Fibroblast of lung (primary cell): Measurements from ENCODE around the gene EML1.

Source experiments
- EZH2 ChIP-seq: IDR thresholded peaks from 2 replicates; pipeline ENCODE4 v1.5.1; 2012; ENCODE audit warnings: low read length, control low read depth, mild to moderate bottlenecking; ENCODE audit errors: missing control alignments
- TF ChIP-seq, protein P1 (sequence below), 2 donors: IDR thresholded peaks in 1 of 2; conservative IDR thresholded peaks in 1 of 2; 1 replicate in 1 of 2; 2 replicates in 1 of 2; pipeline ENCODE4 v1.5.1; 2011 to 2012; ENCODE audit warnings: low read length in 2 of 2, control low read depth in 1 of 2, inconsistent platforms in 1 of 2, low read depth in 1 of 2, mild to moderate bottlenecking in 1 of 2

DNA sequence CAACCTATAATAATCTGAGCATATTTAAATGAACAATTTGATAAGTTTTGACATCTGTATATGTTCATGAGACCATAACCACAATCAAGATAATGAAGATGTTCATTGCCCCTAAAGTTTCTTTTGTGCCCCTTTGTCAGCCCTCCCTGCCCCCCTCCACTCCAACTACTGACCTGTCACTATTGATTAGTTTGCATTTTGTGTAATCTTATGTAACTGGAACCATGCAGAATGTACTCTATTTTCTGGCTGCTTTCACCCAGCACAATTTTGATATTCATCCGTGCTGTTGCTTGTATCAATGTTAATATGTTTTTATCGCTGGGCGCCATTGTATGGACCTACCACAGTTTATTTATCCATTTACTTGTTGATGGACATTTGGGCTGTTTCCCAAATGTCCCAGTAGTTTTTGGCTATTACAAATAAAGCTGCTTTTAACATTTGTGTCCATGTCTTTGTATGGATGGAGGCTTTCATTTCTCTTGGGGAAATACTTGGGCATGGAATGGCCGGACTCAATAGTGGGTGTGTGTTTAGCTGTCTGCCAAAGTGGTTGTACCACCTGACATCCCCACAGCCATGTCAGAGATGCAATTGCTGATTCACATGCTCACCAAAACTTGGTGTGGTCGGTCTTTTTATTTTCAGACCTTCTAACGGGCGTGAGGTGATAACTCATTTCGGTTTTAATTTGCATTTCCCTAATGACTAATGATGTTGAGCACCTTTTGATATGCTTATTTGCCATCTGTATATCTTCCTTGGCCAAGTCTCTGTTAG is 38.9 kb downstream of the EML1 start:
- TF ChIP-seq, protein P1, sequence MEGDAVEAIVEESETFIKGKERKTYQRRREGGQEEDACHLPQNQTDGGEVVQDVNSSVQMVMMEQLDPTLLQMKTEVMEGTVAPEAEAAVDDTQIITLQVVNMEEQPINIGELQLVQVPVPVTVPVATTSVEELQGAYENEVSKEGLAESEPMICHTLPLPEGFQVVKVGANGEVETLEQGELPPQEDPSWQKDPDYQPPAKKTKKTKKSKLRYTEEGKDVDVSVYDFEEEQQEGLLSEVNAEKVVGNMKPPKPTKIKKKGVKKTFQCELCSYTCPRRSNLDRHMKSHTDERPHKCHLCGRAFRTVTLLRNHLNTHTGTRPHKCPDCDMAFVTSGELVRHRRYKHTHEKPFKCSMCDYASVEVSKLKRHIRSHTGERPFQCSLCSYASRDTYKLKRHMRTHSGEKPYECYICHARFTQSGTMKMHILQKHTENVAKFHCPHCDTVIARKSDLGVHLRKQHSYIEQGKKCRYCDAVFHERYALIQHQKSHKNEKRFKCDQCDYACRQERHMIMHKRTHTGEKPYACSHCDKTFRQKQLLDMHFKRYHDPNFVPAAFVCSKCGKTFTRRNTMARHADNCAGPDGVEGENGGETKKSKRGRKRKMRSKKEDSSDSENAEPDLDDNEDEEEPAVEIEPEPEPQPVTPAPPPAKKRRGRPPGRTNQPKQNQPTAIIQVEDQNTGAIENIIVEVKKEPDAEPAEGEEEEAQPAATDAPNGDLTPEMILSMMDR (conservative IDR thresholded peaks at IDR 0.05 in 1 of 2, IDR thresholded peaks at IDR 0.05 in 1 of 2; ENCODE audit: low read depth in 1 of 2, low read length in 2 of 2): no peak
- TF ChIP-seq EZH2: no peak
